ENCODE measurements around the gene ERLEC1. TPM values are rescaled to one million over a fixed set of nuclear protein-coding genes. Genes with fewer than 3 reads are reported as not detected.
A peak's percentile ranks its signal among the peaks of the same experiment; 100 is the strongest.
"Not testable (repeated sequence)": the region's sequence is repeated elsewhere in the genome, so short reads cannot be mapped to it uniquely, and the experiment has no call there.

Gene ERLEC1
- total and polyA plus RNA-seq, 7 donors, result 23.8 to 49.6 (median 27.1) TPM

- Histone ChIP-seq H3K27ac (no peak overlapping the region), H3K4me1 (peaks cover 8% of the 10 kb centered on the region), H3K27me3 (ENCODE audit: insufficient read depth in 3 of 3, low read length in 2 of 3) (no peaks in the 10 kb centered on the region), H3K4me3 (no peak overlapping the region), H3K36me3 (ENCODE audit: insufficient read depth in 1 of 2, low read depth in 1 of 2) (no peaks in the 10 kb centered on the region), H3K9me3 (no peaks in the 10 kb centered on the region)
- intact Hi-C loops (cut with DNase I), result no loop called here
- 74 to 87% (median 78%) methylated on average over 2 of the region's 2 CpGs for whole genome bisulfite sequencing, 3 donors
- TF ChIP-seq, protein P1, sequence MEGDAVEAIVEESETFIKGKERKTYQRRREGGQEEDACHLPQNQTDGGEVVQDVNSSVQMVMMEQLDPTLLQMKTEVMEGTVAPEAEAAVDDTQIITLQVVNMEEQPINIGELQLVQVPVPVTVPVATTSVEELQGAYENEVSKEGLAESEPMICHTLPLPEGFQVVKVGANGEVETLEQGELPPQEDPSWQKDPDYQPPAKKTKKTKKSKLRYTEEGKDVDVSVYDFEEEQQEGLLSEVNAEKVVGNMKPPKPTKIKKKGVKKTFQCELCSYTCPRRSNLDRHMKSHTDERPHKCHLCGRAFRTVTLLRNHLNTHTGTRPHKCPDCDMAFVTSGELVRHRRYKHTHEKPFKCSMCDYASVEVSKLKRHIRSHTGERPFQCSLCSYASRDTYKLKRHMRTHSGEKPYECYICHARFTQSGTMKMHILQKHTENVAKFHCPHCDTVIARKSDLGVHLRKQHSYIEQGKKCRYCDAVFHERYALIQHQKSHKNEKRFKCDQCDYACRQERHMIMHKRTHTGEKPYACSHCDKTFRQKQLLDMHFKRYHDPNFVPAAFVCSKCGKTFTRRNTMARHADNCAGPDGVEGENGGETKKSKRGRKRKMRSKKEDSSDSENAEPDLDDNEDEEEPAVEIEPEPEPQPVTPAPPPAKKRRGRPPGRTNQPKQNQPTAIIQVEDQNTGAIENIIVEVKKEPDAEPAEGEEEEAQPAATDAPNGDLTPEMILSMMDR (IDR thresholded peaks at IDR 0.05), result no peak
- peak in 1 of 4 donors; percentile 29 for ATAC-seq
- no peak for DNase-seq
Measured at GRCh38 chr2:53843595-53843994, 56.8 kb downstream of the ERLEC1 start.

DNA sequence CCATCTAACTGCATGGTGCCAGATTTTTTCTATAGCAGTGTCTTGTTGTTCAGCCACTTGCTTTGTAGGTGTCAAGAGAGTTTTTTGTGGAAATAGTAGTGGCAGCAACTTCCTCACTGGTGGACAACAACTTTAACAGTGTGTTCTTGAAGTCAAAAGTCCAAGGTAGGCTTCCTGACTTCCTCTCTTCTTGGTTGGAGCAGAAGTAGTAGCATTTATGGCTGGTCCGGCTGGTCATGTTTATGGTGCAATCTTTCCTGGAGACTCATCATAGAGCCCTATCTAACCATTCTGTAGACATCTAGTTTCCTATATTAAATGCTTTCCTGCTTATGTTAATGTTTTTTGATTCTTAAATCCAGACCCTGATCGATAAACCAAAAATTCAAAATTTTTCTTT, 61.2 kb downstream of the ERLEC1 start:
- Histone ChIP-seq H3K9me3 (no peaks in the 10 kb centered on the region), H3K27me3 (ENCODE audit: insufficient read depth in 3 of 3, low read length in 2 of 3) (no peaks in the 10 kb centered on the region), H3K4me3 (no peak overlapping the region), H3K36me3 (ENCODE audit: insufficient read depth in 1 of 2, low read depth in 1 of 2) (peaks cover 0 to 6% of the 10 kb centered on the region in 2 donors), H3K4me1 (peaks cover 5% of the 10 kb centered on the region), H3K27ac (no peak overlapping the region)
- ATAC-seq, result no peak
- TF ChIP-seq, protein P1 (IDR thresholded peaks at IDR 0.05), result no peak
- 96 to 100% (median 99%) methylated on average over 2 of the region's 2 CpGs for whole genome bisulfite sequencing, 3 donors
- DNase-seq, result no peak
- intact Hi-C loops (cut with DNase I), result no loop called here

- peak; percentile 34 to 51 (median 39) for ATAC-seq
- DNase-seq; H3K9me3 ChIP-seq; intact Hi-C loops (cut with DNase I); H3K4me3 ChIP-seq; H3K27ac ChIP-seq; H3K27me3 ChIP-seq (ENCODE audit: insufficient read depth in 3 of 3, low read length in 2 of 3); H3K4me1 ChIP-seq: not testable (repeated sequence)
- WGBS, 3 donors, result 87 to 92% (median 91%) methylated on average over 9 of the region's 9 CpGs
- H3K36me3 ChIP-seq (ENCODE audit: insufficient read depth in 1 of 2, low read depth in 1 of 2), result peaks cover 3 to 22% of the 10 kb centered on the region in 2 donors
Measured at GRCh38 chr2:53851052-53851757, 64.4 kb downstream of the ERLEC1 start.

- Histone ChIP-seq H3K27ac (no peak overlapping the region), H3K36me3 (ENCODE audit: insufficient read depth in 1 of 2, low read depth in 1 of 2) (peaks cover 3 to 22% of the 10 kb centered on the region in 2 donors), H3K27me3 (ENCODE audit: insufficient read depth in 3 of 3, low read length in 2 of 3) (no peaks in the 10 kb centered on the region), H3K4me1 (no peaks in the 10 kb centered on the region), H3K4me3 (no peak overlapping the region), H3K9me3 (no peaks in the 10 kb centered on the region)
- 92 to 99% (median 97%) methylated on average over 4 of the region's 4 CpGs for WGBS, 3 donors
- intact Hi-C loops (cut with DNase I), result no loop called here
- ATAC-seq, result no peak
- no peak for DNase-seq
- TF ChIP-seq, protein P1 (IDR thresholded peaks at IDR 0.05), result no peak
Measured at GRCh38 chr2:53852532-53852931, 65.7 kb downstream of the ERLEC1 start.

GRCh38 chr2:53854678-53855077, 67.8 kb downstream of the ERLEC1 start:
- intact Hi-C loops (cut with DNase I), result no loop called here
- no peak for DNase-seq
- 91 to 100% (median 96%) methylated on average over 2 of the region's 2 CpGs for WGBS, 3 donors

More at GRCh38 chr2:53854678-53855077, 67.8 kb downstream of the ERLEC1 start:
- H3K4me1 ChIP-seq, result no peaks in the 10 kb centered on the region
- no peak overlapping the region for H3K27ac ChIP-seq
- H3K9me3 ChIP-seq, result no peaks in the 10 kb centered on the region
- peaks cover 3 to 27% of the 10 kb centered on the region in 2 donors for H3K36me3 ChIP-seq (ENCODE audit: insufficient read depth in 1 of 2, low read depth in 1 of 2)
- H3K4me3 ChIP-seq, result no peak overlapping the region
- H3K27me3 ChIP-seq (ENCODE audit: insufficient read depth in 3 of 3, low read length in 2 of 3), result no peaks in the 10 kb centered on the region
- TF ChIP-seq, protein P1 (IDR thresholded peaks at IDR 0.05), result no peak
- peak in 1 of 4 donors; percentile 9 for ATAC-seq

Measured in psoas muscle (tissue), 8 donors.